T-cell (primary cell): Measurements from ENCODE around the gene JCAD. TPM values are rescaled to one million over a fixed set of nuclear protein-coding genes. Genes with fewer than 3 reads are reported as not detected.

ENCODE experiments used
- ATAC-seq, 4 experiments: fragments of 200-7000 bp in 3 of 4; fragments of 150-1000 bp in 1 of 4; cut with Tn5 transposase; replicated peaks in 1 of 4; 1 replicate in 3 of 4; 2 replicates in 1 of 4; pipeline ENCODE4 v1.10.0; 2021; ENCODE audit warnings: moderate library complexity in 3 of 4, mild to moderate bottlenecking in 2 of 4, moderate number of reproducible peaks in 1 of 4
- CTCF ChIA-PET, 2 donors: fragments of 300-600 bp; sonication (Branson Sonifier 250); formaldehyde crosslinking; loops; one replicate each; lab custom pipeline; 2022; ENCODE audit warnings: antibody characterized with exemption in 2 of 2; lab: Charles Lee
- POLR2A ChIA-PET, 2 donors: fragments of 300-600 bp; sonication (Branson Sonifier 250); formaldehyde crosslinking; loops; one replicate each; lab custom pipeline; 2022; ENCODE audit warnings: antibody characterized with exemption in 2 of 2; lab: Charles Lee
- DNase-seq, 35 experiments: peaks; one replicate each; pipeline versions ENCODE4 v3.0.0 to v3.0.0-alpha.2; 2013 to 2023
- H3K27ac ChIP-seq: one replicate; pipeline ENCODE4 v1.5.1; 2013; ENCODE audit warnings: low read length
- H3K27me3 ChIP-seq, 2 experiments: replicated peaks in 1 of 2; 1 replicate in 1 of 2; 2 replicates in 1 of 2; pipeline versions ENCODE4 v1.6.1 to v1.7.0; 2013; ENCODE audit warnings: low read length in 1 of 2, mixed read lengths in 1 of 2; ENCODE audit not compliant: control insufficient read depth in 2 of 2, insufficient read depth in 2 of 2; ENCODE audit errors: extremely low read depth in 1 of 2
- H3K36me3 ChIP-seq, 2 donors: 1 replicate in 1 of 2; 2 replicates in 1 of 2; pipeline versions ENCODE4 v1.6.1 to v1.7.0; 2013; ENCODE audit warnings: low read length in 1 of 2; ENCODE audit not compliant: control insufficient read depth in 2 of 2, insufficient read depth in 1 of 2; ENCODE audit errors: extremely low read depth in 1 of 2
- H3K4me1 ChIP-seq, 2 experiments: 1 replicate in 1 of 2; 2 replicates in 1 of 2; pipeline versions ENCODE4 v1.6.1 to v1.7.0; 2013; ENCODE audit warnings: low read length in 2 of 2, mixed read lengths in 1 of 2; ENCODE audit not compliant: insufficient read depth in 2 of 2, control insufficient read depth in 1 of 2; ENCODE audit errors: extremely low read depth in 1 of 2
- H3K4me3 ChIP-seq, 2 donors: 1 replicate in 1 of 2; 2 replicates in 1 of 2; pipeline versions ENCODE4 v1.5.1 to v1.7.0; 2013; ENCODE audit warnings: mild to moderate bottlenecking in 2 of 2, low read length in 1 of 2, moderate library complexity in 1 of 2; ENCODE audit not compliant: control insufficient read depth in 1 of 2; ENCODE audit errors: extremely low read depth in 1 of 2
- H3K9me3 ChIP-seq: 2 replicates; pipeline ENCODE4 v1.7.0; 2013
- H3K27ac Mint-ChIP-seq, 2 donors: one replicate each; pipeline ENCODE4 v1.8.0; 2020 to 2021; ENCODE audit warnings: mild to moderate bottlenecking in 2 of 2, mixed read lengths in 2 of 2
- H3K27me3 Mint-ChIP-seq, 2 donors: one replicate each; pipeline ENCODE4 v1.8.0; 2021 to 2022; ENCODE audit warnings: mixed read lengths in 2 of 2
- H3K36me3 Mint-ChIP-seq: one replicate; pipeline ENCODE4 v1.8.0; 2021; ENCODE audit warnings: mixed read lengths
- H3K4me1 Mint-ChIP-seq, 3 donors: one replicate each; pipeline ENCODE4 v1.8.0; 2020 to 2022; ENCODE audit warnings: mixed read lengths in 3 of 3, mild to moderate bottlenecking in 1 of 3
- H3K4me3 Mint-ChIP-seq, 3 donors: one replicate each; pipeline ENCODE4 v1.8.0; 2020 to 2022; ENCODE audit warnings: mild to moderate bottlenecking in 3 of 3, mixed read lengths in 3 of 3, moderate library complexity in 3 of 3
- H3K9me3 Mint-ChIP-seq, 3 donors: one replicate each; pipeline ENCODE4 v1.8.0; 2020 to 2022; ENCODE audit warnings: mixed read lengths in 3 of 3
- WGBS: methylation state at CpG from one replicate; pipeline ENCODE4 v1.1.5; 2013; ENCODE audit warnings: missing lambda C conversion rate; ENCODE audit not compliant: insufficient coverage; 5-methylcytosine and 5-hydroxymethylcytosine counted together
- total RNA-seq, 35 experiments: library from RNA in 6 of 35; stranded (reverse) in 6 of 35; fragments of 120-200 nt in 1 of 35; gene quantifications; one replicate each; pipeline versions ENCODE4 v1.2.1 to v1.2.4 and lab custom pipeline; 2013 to 2026

Gene JCAD
- total RNA-seq, 5 donors from 2014 or later (not counting 1 experiment from before 2014, with no cell fraction given) = 0.06 to 0.32 (median 0.10) TPM; not detected in 2

GRCh38 chr10:30043476-30044270 lies 15.7 kb downstream of the JCAD start:
- no peaks in the 10 kb centered on the region for H3K36me3 ChIP-seq
- CTCF ChIA-PET = no interaction called here
- no peak overlapping the region for H3K4me3 ChIP-seq
- Mint-ChIP-seq H3K36me3 (no peaks in the 10 kb centered on the region), H3K4me1 (peaks cover 11 to 13% (median 12%) of the 10 kb centered on the region in 3 donors), H3K4me3 (no peak overlapping the region), H3K9me3 (no peaks in the 10 kb centered on the region), H3K27me3 (peaks cover 74% of the 10 kb centered on the region in 2 donors), H3K27ac (no peak overlapping the region)
- H3K27me3 ChIP-seq = peaks cover 0 to 60% of the 10 kb centered on the region in 2 experiments
- no peaks in the 10 kb centered on the region for H3K9me3 ChIP-seq
- peaks cover 2 to 8% of the 10 kb centered on the region in 2 experiments for H3K4me1 ChIP-seq
- POLR2A ChIA-PET = no interaction called here
- DNase-seq = no peak
- 71% methylated on average over 4 of the region's 5 CpGs for WGBS
- ATAC-seq = no peak
- H3K27ac ChIP-seq = no peak overlapping the region

GRCh38 chr10:30042820-30043219 lies 16.6 kb downstream of the JCAD start:
- Mint-ChIP-seq H3K36me3 (no peaks in the 10 kb centered on the region), H3K9me3 (no peaks in the 10 kb centered on the region), H3K4me3 (no peak overlapping the region), H3K27me3 (peaks cover 76% of the 10 kb centered on the region in 2 donors), H3K27ac (no peak overlapping the region), H3K4me1 (peaks cover 5 to 10% (median 9%) of the 10 kb centered on the region in 3 donors)
- no CpG with 5 or more reads among the region's 3 CpGs for WGBS
- H3K27me3 ChIP-seq = peaks cover 0 to 60% of the 10 kb centered on the region in 2 experiments
- H3K9me3 ChIP-seq = no peaks in the 10 kb centered on the region
- CTCF ChIA-PET = no interaction called here
- H3K36me3 ChIP-seq = no peaks in the 10 kb centered on the region
- DNase-seq = no peak
- no peak overlapping the region for H3K27ac ChIP-seq
- no peaks in the 10 kb centered on the region for H3K4me1 ChIP-seq
- POLR2A ChIA-PET = no interaction called here
- ATAC-seq = no peak
- no peak overlapping the region for H3K4me3 ChIP-seq

- POLR2A ChIA-PET = interaction anchor here (0.5 to 0.9 kb wide), 3 partner anchors 17 to 58 kb away, joined by 3 to 4 read pairs (median 4); no protein-coding TSS in a partner anchor
These were observed 17.9 kb downstream of the JCAD start for GRCh38 chr10:30041196-30042105.

GRCh38 chr10:30040597-30040996 lies 18.8 kb downstream of the JCAD start:
- WGBS = 88% methylated on average over 8 of the region's 8 CpGs
- peaks cover 74 to 81% of the 10 kb centered on the region in 2 donors for H3K27me3 Mint-ChIP-seq
- no peaks in the 10 kb centered on the region for H3K36me3 Mint-ChIP-seq
- Histone ChIP-seq H3K36me3 (no peaks in the 10 kb centered on the region), H3K9me3 (no peaks in the 10 kb centered on the region), H3K4me1 (no peaks in the 10 kb centered on the region), H3K4me3 (no peak overlapping the region), H3K27me3 (peaks cover 0 to 58% of the 10 kb centered on the region in 2 experiments), H3K27ac (no peak overlapping the region)
- H3K27ac Mint-ChIP-seq = no peak overlapping the region
- POLR2A ChIA-PET = interaction anchor here in 1 of 2 donors (0.6 kb wide), 1 partner anchor 784 kb away, joined by 3 read pairs; no protein-coding TSS in a partner anchor
- no peak overlapping the region for H3K4me3 Mint-ChIP-seq
- no peak for DNase-seq
- peaks cover 4 to 11% (median 7%) of the 10 kb centered on the region in 3 donors for H3K4me1 Mint-ChIP-seq
- H3K9me3 Mint-ChIP-seq = no peaks in the 10 kb centered on the region
- no peak for ATAC-seq
- CTCF ChIA-PET = no interaction called here

More at GRCh38 chr10:30041196-30042105, 17.9 kb downstream of the JCAD start:
- Mint-ChIP-seq H3K4me1 (peaks cover 4 to 11% (median 7%) of the 10 kb centered on the region in 3 donors), H3K9me3 (no peaks in the 10 kb centered on the region), H3K4me3 (no peak overlapping the region), H3K36me3 (no peaks in the 10 kb centered on the region), H3K27ac (no peak overlapping the region), H3K27me3 (peaks cover 77 to 80% of the 10 kb centered on the region in 2 donors)
- Histone ChIP-seq H3K27me3 (peaks cover 0 to 54% of the 10 kb centered on the region in 2 experiments), H3K9me3 (no peaks in the 10 kb centered on the region), H3K36me3 (no peaks in the 10 kb centered on the region), H3K27ac (no peak overlapping the region), H3K4me1 (no peaks in the 10 kb centered on the region), H3K4me3 (no peak overlapping the region)
- CTCF ChIA-PET = no interaction called here
- WGBS = 90% methylated on average over 3 of the region's 8 CpGs
- DNase-seq (no peak), ATAC-seq (no peak)

GRCh38 chr10:30039988-30040387 lies 19.4 kb downstream of the JCAD start:
- Histone ChIP-seq H3K27ac (no peak overlapping the region), H3K36me3 (no peaks in the 10 kb centered on the region), H3K27me3 (peaks cover 0 to 58% of the 10 kb centered on the region in 2 experiments), H3K4me1 (no peaks in the 10 kb centered on the region), H3K4me3 (no peak overlapping the region), H3K9me3 (no peaks in the 10 kb centered on the region)
- peaks cover 4 to 11% (median 7%) of the 10 kb centered on the region in 3 donors for H3K4me1 Mint-ChIP-seq
- DNase-seq = no peak
- 73% methylated on average over 2 of the region's 8 CpGs for WGBS
- H3K27ac Mint-ChIP-seq = no peak overlapping the region
- POLR2A ChIA-PET = interaction anchor here in 1 of 2 donors (0.6 kb wide), 1 partner anchor 784 kb away, joined by 3 read pairs; no protein-coding TSS in a partner anchor
- H3K4me3 Mint-ChIP-seq = no peak overlapping the region
- no peak for ATAC-seq
- peaks cover 72 to 82% of the 10 kb centered on the region in 2 donors for H3K27me3 Mint-ChIP-seq
- H3K36me3 Mint-ChIP-seq = no peaks in the 10 kb centered on the region
- CTCF ChIA-PET = no interaction called here
- H3K9me3 Mint-ChIP-seq = no peaks in the 10 kb centered on the region

- DNase-seq = no peak
- ChIA-PET POLR2A (no interaction called here), CTCF (no interaction called here)
- H3K27me3 Mint-ChIP-seq = peaks cover 72 to 82% of the 10 kb centered on the region in 2 donors
- no peak overlapping the region for H3K4me3 Mint-ChIP-seq
- peaks cover 4 to 11% (median 9%) of the 10 kb centered on the region in 3 donors for H3K4me1 Mint-ChIP-seq
- Histone ChIP-seq H3K27me3 (peaks cover 0 to 58% of the 10 kb centered on the region in 2 experiments), H3K9me3 (no peaks in the 10 kb centered on the region), H3K27ac (no peak overlapping the region), H3K4me1 (no peaks in the 10 kb centered on the region), H3K4me3 (no peak overlapping the region), H3K36me3 (no peaks in the 10 kb centered on the region)
- ATAC-seq = no peak
- 92% methylated on average over 12 of the region's 14 CpGs for WGBS
- no peak overlapping the region for H3K27ac Mint-ChIP-seq
- H3K9me3 Mint-ChIP-seq = no peaks in the 10 kb centered on the region
- H3K36me3 Mint-ChIP-seq = no peaks in the 10 kb centered on the region
These were observed 19.8 kb downstream of the JCAD start for GRCh38 chr10:30039567-30039966.
